ENCODE measurements around the gene CSMD2.

Gene CSMD2

DNA sequence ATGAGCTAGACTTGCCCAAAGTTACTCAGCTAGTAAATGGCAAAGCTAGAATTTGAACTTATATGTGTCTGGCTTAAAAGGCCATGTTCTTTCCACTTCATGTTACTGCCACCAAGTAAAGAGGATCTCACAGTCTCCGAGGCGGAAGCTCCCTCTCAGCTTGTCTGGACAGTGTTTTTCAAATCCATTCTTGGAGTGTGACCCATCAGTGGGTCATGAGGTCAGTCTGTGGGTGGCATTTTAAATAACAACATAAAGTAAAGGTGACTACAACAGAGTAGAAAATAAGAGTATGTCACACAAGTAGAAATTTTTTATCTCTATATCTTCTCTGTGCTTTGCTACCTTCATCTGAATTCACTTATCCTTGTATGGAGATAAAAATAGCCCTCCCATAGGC is 304.4 kb downstream of the CSMD2 start:
- TF ChIP-seq, protein P1, sequence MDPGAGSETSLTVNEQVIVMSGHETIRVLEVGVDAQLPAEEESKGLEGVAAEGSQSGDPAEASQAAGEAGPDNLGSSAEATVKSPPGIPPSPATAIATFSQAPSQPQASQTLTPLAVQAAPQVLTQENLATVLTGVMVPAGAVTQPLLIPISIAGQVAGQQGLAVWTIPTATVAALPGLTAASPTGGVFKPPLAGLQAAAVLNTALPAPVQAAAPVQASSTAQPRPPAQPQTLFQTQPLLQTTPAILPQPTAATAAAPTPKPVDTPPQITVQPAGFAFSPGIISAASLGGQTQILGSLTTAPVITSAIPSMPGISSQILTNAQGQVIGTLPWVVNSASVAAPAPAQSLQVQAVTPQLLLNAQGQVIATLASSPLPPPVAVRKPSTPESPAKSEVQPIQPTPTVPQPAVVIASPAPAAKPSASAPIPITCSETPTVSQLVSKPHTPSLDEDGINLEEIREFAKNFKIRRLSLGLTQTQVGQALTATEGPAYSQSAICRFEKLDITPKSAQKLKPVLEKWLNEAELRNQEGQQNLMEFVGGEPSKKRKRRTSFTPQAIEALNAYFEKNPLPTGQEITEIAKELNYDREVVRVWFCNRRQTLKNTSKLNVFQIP (CRISPR knock-in tag; IDR thresholded peaks at IDR 0.05; ENCODE audit: borderline replicate concordance, low read depth) = no peak
- TF ChIP-seq ZNF70 (CRISPR knock-in tag; IDR thresholded peaks at IDR 0.05) = no peak
- no peak for TF ChIP-seq ZNF8 (CRISPR knock-in tag; IDR thresholded peaks at IDR 0.05)
- TF ChIP-seq OSR1 (CRISPR knock-in tag; IDR thresholded peaks at IDR 0.05) = no peak
- TF ChIP-seq ARNTL (CRISPR knock-in tag; IDR thresholded peaks at IDR 0.05; ENCODE audit: borderline replicate concordance, low read depth) = no peak
- TF ChIP-seq, protein P2, sequence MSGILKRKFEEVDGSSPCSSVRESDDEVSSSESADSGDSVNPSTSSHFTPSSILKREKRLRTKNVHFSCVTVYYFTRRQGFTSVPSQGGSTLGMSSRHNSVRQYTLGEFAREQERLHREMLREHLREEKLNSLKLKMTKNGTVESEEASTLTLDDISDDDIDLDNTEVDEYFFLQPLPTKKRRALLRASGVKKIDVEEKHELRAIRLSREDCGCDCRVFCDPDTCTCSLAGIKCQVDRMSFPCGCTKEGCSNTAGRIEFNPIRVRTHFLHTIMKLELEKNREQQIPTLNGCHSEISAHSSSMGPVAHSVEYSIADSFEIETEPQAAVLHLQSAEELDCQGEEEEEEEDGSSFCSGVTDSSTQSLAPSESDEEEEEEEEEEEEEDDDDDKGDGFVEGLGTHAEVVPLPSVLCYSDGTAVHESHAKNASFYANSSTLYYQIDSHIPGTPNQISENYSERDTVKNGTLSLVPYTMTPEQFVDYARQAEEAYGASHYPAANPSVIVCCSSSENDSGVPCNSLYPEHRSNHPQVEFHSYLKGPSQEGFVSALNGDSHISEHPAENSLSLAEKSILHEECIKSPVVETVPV (CRISPR knock-in tag; IDR thresholded peaks at IDR 0.05) = no peak
- no peak for TF ChIP-seq ESRRG (CRISPR knock-in tag; IDR thresholded peaks at IDR 0.05)
- TF ChIP-seq ZC3H10 (CRISPR knock-in tag; IDR thresholded peaks at IDR 0.05) = no peak
- TF ChIP-seq RARB (CRISPR knock-in tag; IDR thresholded peaks at IDR 0.05) = no peak
- TF ChIP-seq, protein P3, sequence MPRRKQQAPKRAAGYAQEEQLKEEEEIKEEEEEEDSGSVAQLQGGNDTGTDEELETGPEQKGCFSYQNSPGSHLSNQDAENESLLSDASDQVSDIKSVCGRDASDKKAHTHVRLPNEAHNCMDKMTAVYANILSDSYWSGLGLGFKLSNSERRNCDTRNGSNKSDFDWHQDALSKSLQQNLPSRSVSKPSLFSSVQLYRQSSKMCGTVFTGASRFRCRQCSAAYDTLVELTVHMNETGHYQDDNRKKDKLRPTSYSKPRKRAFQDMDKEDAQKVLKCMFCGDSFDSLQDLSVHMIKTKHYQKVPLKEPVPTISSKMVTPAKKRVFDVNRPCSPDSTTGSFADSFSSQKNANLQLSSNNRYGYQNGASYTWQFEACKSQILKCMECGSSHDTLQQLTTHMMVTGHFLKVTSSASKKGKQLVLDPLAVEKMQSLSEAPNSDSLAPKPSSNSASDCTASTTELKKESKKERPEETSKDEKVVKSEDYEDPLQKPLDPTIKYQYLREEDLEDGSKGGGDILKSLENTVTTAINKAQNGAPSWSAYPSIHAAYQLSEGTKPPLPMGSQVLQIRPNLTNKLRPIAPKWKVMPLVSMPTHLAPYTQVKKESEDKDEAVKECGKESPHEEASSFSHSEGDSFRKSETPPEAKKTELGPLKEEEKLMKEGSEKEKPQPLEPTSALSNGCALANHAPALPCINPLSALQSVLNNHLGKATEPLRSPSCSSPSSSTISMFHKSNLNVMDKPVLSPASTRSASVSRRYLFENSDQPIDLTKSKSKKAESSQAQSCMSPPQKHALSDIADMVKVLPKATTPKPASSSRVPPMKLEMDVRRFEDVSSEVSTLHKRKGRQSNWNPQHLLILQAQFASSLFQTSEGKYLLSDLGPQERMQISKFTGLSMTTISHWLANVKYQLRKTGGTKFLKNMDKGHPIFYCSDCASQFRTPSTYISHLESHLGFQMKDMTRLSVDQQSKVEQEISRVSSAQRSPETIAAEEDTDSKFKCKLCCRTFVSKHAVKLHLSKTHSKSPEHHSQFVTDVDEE (CRISPR knock-in tag; IDR thresholded peaks at IDR 0.05) = no peak
- TF ChIP-seq ZFP3 (CRISPR knock-in tag; IDR thresholded peaks at IDR 0.05) = no peak
- no peak for TF ChIP-seq PPARA (CRISPR knock-in tag; IDR thresholded peaks at IDR 0.05; ENCODE audit: borderline replicate concordance)
- TF ChIP-seq GLIS3 (CRISPR knock-in tag; IDR thresholded peaks at IDR 0.05) = no peak
- no peak for TF ChIP-seq TOX (CRISPR knock-in tag; IDR thresholded peaks at IDR 0.05; ENCODE audit: borderline replicate concordance)
- TF ChIP-seq, protein P4, sequence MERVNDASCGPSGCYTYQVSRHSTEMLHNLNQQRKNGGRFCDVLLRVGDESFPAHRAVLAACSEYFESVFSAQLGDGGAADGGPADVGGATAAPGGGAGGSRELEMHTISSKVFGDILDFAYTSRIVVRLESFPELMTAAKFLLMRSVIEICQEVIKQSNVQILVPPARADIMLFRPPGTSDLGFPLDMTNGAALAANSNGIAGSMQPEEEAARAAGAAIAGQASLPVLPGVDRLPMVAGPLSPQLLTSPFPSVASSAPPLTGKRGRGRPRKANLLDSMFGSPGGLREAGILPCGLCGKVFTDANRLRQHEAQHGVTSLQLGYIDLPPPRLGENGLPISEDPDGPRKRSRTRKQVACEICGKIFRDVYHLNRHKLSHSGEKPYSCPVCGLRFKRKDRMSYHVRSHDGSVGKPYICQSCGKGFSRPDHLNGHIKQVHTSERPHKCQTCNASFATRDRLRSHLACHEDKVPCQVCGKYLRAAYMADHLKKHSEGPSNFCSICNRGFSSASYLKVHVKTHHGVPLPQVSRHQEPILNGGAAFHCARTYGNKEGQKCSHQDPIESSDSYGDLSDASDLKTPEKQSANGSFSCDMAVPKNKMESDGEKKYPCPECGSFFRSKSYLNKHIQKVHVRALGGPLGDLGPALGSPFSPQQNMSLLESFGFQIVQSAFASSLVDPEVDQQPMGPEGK (CRISPR knock-in tag; IDR thresholded peaks at IDR 0.05; ENCODE audit: borderline replicate concordance) = no peak
- TF ChIP-seq TCF4 (CRISPR knock-in tag; IDR thresholded peaks at IDR 0.05; ENCODE audit: borderline replicate concordance) = no peak
- TF ChIP-seq, protein P5, sequence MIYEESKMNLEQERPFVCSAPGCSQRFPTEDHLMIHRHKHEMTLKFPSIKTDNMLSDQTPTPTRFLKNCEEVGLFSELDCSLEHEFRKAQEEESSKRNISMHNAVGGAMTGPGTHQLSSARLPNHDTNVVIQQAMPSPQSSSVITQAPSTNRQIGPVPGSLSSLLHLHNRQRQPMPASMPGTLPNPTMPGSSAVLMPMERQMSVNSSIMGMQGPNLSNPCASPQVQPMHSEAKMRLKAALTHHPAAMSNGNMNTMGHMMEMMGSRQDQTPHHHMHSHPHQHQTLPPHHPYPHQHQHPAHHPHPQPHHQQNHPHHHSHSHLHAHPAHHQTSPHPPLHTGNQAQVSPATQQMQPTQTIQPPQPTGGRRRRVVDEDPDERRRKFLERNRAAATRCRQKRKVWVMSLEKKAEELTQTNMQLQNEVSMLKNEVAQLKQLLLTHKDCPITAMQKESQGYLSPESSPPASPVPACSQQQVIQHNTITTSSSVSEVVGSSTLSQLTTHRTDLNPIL (CRISPR knock-in tag; IDR thresholded peaks at IDR 0.05; ENCODE audit: low read depth) = no peak
- no peak for ATAC-seq

DNA sequence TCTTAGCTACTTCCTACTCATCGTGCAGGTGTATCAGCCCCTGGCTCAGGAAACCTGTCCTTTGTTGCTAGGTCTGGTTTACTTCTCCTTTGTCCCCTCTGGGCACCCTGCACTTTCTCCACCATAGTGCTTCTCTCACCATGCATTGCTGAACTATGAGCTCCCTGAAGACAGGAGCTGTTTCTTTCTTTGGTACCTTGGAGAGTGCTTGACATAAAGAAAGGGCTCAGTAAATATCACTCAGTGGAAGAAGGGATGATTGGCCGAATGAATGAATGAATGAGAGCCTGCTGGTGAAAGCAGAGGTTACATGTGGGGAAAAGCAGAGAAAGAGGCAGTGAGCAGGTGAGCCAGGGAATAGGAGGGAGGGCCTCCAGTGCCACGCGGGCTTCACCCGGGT is 310.9 kb downstream of the CSMD2 start:
- no peak for ATAC-seq
- no peak for TF ChIP-seq OSR1 (CRISPR knock-in tag; IDR thresholded peaks at IDR 0.05)
- no peak for TF ChIP-seq ZNF565 (CRISPR knock-in tag; conservative IDR thresholded peaks at IDR 0.05; ENCODE audit: low read depth)
- TF ChIP-seq RARB (CRISPR knock-in tag; IDR thresholded peaks at IDR 0.05) = no peak
- no peak for TF ChIP-seq ARNTL (CRISPR knock-in tag; IDR thresholded peaks at IDR 0.05; ENCODE audit: borderline replicate concordance, low read depth)
- TF ChIP-seq ZNF8 (CRISPR knock-in tag; IDR thresholded peaks at IDR 0.05) = no peak
- TF ChIP-seq ZFP30 (CRISPR knock-in tag; IDR thresholded peaks at IDR 0.05) = no peak
- TF ChIP-seq, protein P2 (CRISPR knock-in tag; IDR thresholded peaks at IDR 0.05) = no peak
- TF ChIP-seq BACH2 (CRISPR knock-in tag; IDR thresholded peaks at IDR 0.05; ENCODE audit: borderline replicate concordance) = no peak
- TF ChIP-seq GLIS3 (CRISPR knock-in tag; IDR thresholded peaks at IDR 0.05) = no peak
- TF ChIP-seq TOX (CRISPR knock-in tag; IDR thresholded peaks at IDR 0.05; ENCODE audit: borderline replicate concordance) = no peak

Data from SK-N-SH treated with all-trans-retinoic acid at 6 μM for 48 hours (cell line).